GM10847 (cell line): Measurements from ENCODE around the gene USP48.

Experiments used
- POLR2A ChIP-seq: IDR thresholded peaks from 2 replicates; pipeline ENCODE4 v1.6.1; 2011; ENCODE audit not compliant: insufficient read length; ENCODE audit errors: extremely low read depth

USP48 gene

DNA sequence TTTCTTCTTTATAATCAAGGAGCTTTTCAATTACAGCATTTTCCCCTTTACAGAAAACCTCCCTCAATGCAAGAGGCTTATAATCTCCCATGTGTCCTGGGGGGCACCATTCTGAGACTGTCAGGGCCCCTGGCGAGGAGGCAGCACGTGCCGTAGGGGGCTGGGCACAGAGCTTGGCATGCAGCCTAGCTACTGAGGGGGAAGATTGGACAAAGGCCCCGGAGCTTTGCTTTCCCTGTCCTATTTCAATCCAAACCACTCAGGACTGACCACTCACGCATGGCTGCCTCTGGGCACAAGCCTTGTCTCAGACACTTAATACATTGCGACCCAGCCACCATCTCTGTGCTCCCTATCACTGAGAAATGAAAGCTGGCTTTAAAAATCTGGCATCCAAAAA is 111.0 kb downstream of the USP48 start:
- TF ChIP-seq POLR2A, result no peak

GRCh38 chr1:21670956-21671902 is 111.7 kb downstream of the USP48 start:
- no peak for TF ChIP-seq POLR2A

- no peak for TF ChIP-seq POLR2A
Measured at GRCh38 chr1:21670059-21670881, 112.7 kb downstream of the USP48 start.

DNA sequence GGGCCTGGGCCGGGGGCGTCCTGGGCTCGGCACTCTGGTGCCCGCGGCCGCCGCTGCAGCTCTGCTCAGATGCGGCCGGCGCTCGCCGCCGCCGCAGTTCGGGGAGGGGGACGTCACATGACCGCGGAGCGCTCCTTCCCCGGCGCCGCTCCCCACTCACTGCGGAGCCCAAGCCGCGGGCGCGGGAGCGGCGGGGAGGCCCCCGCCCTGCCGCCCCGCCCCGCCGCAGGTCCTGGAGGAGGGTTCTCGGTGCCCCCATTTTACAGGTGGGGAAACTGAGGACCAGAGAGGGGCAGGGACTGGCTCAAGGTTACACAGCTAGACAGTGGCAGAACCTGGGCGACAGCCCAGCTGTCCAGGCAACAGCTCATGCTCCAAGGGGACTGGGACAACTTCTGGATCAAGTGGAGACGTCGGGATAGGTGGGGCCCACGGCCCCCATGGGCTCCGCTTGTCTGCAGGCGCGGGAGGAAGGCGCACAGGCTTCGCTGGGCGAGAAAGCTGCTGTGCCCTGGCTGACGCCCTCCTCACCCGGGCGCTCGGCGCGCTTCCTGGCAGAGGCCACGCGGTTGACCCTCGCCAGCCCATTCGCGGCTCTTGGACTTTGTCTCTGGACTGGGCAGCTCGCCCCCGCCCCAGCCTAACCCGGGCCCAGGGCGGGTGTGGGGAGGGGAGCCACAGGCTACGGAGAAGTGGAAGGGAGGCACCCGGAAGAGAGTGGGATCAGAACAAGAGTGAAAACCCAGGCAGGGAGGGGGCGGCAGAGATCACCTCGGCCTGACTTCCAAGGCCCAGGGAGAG is 113.5 kb downstream of the USP48 start, which contains the start of gene RAP1GAP:
TSS of gene RAP1GAP (minus strand) at position 100 of the 801 bp plus-strand sequence. CDS start 49,325 bp downstream, outside the sequence.
- TF ChIP-seq POLR2A, result no peak

- no peak for TF ChIP-seq POLR2A
Measured at GRCh38 chr1:21668951-21669257, 114.0 kb downstream of the USP48 start.

DNA sequence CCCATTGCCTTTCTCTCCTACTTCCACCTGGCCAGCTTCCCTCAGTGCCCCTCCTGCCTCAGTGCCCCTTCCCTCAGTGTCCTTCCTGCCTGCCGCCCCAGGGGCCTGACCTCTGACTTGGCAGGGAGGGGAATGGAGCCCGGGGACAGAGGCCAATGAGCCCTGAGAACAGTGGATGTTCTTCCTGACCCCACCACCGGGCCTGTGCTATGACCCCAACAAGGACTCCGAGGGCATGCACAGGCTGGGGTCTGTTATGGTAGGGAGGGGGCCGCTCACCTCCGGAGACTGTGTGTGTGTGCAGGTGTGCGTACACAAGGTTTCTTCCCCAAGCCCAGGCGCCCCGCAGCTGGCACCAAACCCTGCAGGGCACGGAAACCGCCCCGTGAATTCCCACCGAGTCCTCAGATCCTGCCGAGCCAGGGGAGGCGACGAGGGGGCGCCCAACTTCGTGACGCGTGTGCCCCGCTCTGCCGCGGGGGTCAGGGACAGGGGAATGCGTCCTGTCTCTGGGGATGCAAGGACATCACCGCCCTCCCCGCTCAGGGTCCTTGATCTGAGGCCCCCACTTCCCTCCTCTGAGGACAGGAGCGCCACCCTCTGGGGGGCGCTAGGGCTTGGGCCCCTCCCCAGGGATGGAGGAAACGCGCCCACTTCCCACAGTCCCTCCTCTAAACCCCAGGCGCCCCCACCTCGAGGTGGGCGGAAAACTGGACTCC is 114.6 kb downstream of the USP48 start:
- TF ChIP-seq POLR2A, result no peak

- no peak for TF ChIP-seq POLR2A
Measured at GRCh38 chr1:21667348-21668231, 115.4 kb downstream of the USP48 start.

DNA sequence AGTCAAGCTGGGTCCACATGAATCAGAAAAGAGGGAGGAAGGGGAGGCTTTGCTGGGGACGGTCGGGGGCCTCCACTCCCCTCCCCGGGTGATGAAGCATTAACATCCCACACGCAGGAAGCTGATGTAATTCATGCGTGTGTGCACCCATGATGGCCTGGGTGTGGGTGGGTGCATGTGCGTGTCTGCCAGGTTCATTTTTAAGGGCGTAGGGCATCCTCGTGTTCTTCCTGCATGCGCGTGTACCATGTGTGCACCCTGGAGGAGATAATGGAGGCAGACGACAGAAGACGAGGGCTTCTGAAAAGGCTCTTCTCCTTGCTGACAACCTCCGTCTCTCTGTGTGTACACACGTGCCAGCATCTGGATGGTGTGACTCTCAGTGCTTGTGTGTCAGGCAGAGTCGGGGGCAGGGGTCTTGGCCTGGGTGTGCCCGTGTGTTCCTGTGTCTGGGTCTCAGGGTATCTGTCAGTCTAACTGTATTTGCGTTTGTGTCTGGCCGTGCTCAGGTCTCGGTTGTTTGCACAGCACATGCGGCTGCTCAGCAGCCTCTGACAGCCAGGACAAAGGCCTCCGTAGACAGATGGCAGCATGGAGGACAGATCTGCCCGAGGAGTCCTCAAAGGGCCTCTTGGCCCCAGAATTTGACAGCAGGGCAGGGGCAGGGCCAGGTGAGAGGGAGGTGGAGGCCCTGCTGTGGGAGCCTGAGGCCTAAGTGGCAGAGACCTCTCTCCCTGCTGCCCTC is 116.2 kb downstream of the USP48 start:
- no peak for TF ChIP-seq POLR2A

GRCh38 chr1:21665711-21666575 is 117.0 kb downstream of the USP48 start:
- TF ChIP-seq POLR2A, result no peak

DNA sequence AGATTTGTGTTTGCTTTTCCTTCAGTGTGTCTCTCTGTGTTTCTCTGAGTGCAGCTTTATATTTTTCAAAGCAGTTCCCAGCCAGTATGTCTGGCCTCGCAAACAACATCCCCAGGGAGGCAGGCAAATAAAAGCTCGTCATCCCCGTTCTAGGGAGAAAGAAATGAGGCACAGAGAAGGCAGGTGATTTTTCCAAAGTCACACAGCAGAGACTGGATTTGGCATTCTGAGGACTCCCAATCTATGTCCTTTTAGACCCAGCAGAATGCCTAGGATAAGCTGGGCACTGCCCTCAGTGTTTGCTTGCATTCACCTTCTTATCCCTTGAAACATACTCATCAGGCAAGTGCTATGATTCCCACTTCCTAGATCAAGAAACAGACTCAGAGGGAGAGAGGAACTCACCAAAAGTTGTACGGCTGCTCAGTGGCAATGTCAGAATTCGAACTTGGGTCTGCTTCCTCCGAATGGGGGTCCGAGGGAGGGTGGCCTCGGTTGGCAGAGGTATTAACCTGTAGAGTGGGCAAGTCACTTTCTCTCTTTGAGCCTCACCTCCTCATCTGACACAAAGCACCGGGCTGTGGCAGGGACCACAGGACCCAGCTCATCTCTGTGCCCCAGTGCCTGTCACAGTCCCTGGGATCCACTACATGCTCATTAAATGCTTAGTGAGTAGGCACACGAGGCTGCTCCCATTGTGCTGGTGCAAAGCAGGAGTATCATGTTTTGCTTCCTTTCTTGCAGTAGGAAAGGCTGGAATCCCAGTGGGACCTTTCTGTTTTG is 118.0 kb downstream of the USP48 start:
- TF ChIP-seq POLR2A, result no peak

- no peak for TF ChIP-seq POLR2A
Measured at GRCh38 chr1:21663951-21664805, 118.8 kb downstream of the USP48 start.
